ENCODE measurements around the gene MDC1.
A peak's percentile ranks its signal among the peaks of the same experiment; 100 is the strongest.

Gene MDC1

DNA sequence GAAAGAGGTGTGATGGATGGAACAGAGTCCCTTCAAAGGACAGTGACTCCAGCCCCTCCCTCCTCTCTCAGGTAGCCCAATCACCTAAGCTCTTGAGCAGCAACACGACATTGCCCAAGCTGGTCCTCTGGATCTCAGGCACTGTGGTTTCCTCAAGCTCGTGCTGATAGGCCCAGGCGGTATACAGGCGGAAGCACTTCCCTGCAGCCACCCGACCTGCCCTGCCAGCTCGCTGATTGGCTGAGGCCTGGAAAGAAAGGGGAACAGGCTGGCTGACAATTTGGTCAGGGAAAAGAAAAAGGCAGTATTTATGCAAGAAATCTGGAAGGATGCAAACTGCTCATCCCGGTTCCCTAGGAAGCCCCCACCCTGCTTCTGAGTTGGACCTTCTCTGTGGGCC lies 60.6 kb downstream of the MDC1 start:
- no peak overlapping the region for H2AFZ ChIP-seq (ENCODE audit: low read depth, low read length)
- no peak overlapping the region for H3K9ac ChIP-seq (ENCODE audit: low read length)
- H3K27me3 ChIP-seq (ENCODE audit: low read depth, low read length): no peaks in the 10 kb centered on the region
- TF ChIP-seq, protein P1, sequence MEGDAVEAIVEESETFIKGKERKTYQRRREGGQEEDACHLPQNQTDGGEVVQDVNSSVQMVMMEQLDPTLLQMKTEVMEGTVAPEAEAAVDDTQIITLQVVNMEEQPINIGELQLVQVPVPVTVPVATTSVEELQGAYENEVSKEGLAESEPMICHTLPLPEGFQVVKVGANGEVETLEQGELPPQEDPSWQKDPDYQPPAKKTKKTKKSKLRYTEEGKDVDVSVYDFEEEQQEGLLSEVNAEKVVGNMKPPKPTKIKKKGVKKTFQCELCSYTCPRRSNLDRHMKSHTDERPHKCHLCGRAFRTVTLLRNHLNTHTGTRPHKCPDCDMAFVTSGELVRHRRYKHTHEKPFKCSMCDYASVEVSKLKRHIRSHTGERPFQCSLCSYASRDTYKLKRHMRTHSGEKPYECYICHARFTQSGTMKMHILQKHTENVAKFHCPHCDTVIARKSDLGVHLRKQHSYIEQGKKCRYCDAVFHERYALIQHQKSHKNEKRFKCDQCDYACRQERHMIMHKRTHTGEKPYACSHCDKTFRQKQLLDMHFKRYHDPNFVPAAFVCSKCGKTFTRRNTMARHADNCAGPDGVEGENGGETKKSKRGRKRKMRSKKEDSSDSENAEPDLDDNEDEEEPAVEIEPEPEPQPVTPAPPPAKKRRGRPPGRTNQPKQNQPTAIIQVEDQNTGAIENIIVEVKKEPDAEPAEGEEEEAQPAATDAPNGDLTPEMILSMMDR (IDR thresholded peaks at IDR 0.05; ENCODE audit: low read depth, low read length): no peak
- TF ChIP-seq EZH2phosphoT487 (IDR thresholded peaks at IDR 0.05; ENCODE audit: low read depth): no peak
- no peak overlapping the region for H3K4me3 ChIP-seq (ENCODE audit: low read length)
- H3K27ac ChIP-seq (ENCODE audit: low read length): no peak overlapping the region
- peaks cover 1% of the 10 kb centered on the region; the same call in 1 of the 2 replicates for H3K4me1 ChIP-seq (ENCODE audit: low read length)
- no peaks in the 10 kb centered on the region for H4K20me1 ChIP-seq (ENCODE audit: insufficient read depth, low read length)
- H3K36me3 ChIP-seq (replicated peaks; ENCODE audit: low read depth, low read length): peaks cover 6% of the 10 kb centered on the region
- H3K4me2 ChIP-seq (ENCODE audit: low read length): no peak overlapping the region
- no peaks in the 10 kb centered on the region for H3K9me3 ChIP-seq (ENCODE audit: insufficient read depth, low read length)
- no peaks in the 10 kb centered on the region for H3K79me2 ChIP-seq (ENCODE audit: low read length)

DNA sequence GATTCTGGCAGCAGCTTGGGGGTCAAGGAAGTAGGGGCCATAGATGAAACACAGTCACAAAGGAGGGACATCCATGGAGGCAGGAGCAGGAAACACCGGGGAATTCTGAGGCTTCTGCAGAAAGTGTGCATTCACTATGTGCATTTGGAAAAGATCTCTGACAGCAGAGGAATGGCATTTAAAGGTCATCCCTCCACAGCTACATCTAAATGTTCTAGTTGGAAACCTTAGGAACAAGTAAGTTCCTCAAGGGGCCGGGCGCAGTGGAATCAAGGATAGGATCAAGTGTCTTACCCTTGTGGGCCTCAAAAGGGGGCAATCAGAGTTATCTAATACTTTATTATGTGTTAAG lies 61.4 kb downstream of the MDC1 start:
- H3K9me3 ChIP-seq (ENCODE audit: insufficient read depth, low read length): no peaks in the 10 kb centered on the region
- H3K36me3 ChIP-seq (replicated peaks; ENCODE audit: low read depth, low read length): peaks cover 11% of the 10 kb centered on the region
- no peaks in the 10 kb centered on the region for H4K20me1 ChIP-seq (ENCODE audit: insufficient read depth, low read length)
- peaks cover 9% of the 10 kb centered on the region for H3K4me1 ChIP-seq (ENCODE audit: low read length)
- no peak overlapping the region for H3K27ac ChIP-seq (ENCODE audit: low read length)
- no peak overlapping the region for H3K9ac ChIP-seq (ENCODE audit: low read length)
- no peak for TF ChIP-seq EZH2phosphoT487 (IDR thresholded peaks at IDR 0.05; ENCODE audit: low read depth)
- TF ChIP-seq, protein P1 (IDR thresholded peaks at IDR 0.05; ENCODE audit: low read depth, low read length): no peak
- H3K27me3 ChIP-seq (ENCODE audit: low read depth, low read length): no peaks in the 10 kb centered on the region
- no peak overlapping the region for H3K4me2 ChIP-seq (ENCODE audit: low read length)
- H3K79me2 ChIP-seq (ENCODE audit: low read length): no peaks in the 10 kb centered on the region
- no peak overlapping the region for H3K4me3 ChIP-seq (ENCODE audit: low read length)
- H2AFZ ChIP-seq (ENCODE audit: low read depth, low read length): no peak overlapping the region

DNA sequence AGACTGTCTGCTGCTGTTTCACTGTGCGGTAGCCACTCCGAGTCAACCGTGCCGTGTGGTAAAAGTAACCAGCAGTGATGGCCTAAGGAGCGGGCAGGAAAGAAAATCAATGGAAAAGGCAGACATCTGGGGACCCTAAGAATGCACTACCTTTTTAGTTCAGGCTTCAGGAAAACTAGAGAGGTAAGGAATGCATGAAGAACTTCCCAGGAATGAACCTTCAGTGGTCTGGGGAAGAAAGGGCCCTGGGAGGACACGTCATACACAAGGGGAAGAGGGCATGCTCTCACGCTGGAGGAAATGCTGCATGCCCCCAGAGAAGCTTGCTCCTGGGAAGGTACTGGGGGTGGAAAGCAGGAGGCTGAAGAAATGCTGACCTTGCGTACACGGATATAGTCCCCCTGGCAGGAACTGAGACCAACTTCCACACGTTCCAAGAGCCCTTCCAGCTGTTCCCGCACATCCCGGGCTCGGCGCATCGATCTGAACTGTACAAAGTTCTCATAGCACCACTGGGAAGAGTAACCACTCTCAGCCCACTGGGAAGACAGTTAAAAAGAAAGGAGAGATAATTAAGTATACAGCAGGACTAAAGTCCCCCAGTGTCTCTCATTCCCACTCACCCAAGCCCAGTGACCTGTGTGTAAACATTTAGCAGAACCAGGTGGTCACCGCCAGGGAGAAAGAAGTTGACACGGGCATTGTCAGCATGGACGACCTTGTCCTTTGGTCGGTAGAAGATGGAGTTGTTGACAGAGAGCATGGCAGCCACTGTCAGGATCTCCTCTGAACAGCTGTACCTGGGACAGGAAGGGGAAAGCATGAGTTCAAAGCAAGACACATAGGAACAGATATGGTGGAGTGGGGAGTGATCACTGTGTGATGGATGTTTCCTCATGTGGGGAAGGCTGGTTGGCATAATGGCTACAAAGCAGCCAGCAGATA lies 62.0 kb downstream of the MDC1 start:
- peaks cover 10% of the 10 kb centered on the region for H3K4me1 ChIP-seq (ENCODE audit: low read length)
- H3K9me3 ChIP-seq (ENCODE audit: insufficient read depth, low read length): no peaks in the 10 kb centered on the region
- H3K36me3 ChIP-seq (replicated peaks; ENCODE audit: low read depth, low read length): peaks cover 11% of the 10 kb centered on the region
- H3K27ac ChIP-seq (ENCODE audit: low read length): no peak overlapping the region
- no peak for TF ChIP-seq EZH2phosphoT487 (IDR thresholded peaks at IDR 0.05; ENCODE audit: low read depth)
- TF ChIP-seq, protein P1 (IDR thresholded peaks at IDR 0.05; ENCODE audit: low read depth, low read length): no peak
- no peak overlapping the region for H2AFZ ChIP-seq (ENCODE audit: low read depth, low read length)
- no peak overlapping the region for H3K4me2 ChIP-seq (ENCODE audit: low read length)
- H3K79me2 ChIP-seq (ENCODE audit: low read length): no peaks in the 10 kb centered on the region
- H3K27me3 ChIP-seq (ENCODE audit: low read depth, low read length): no peaks in the 10 kb centered on the region
- no peaks in the 10 kb centered on the region for H4K20me1 ChIP-seq (ENCODE audit: insufficient read depth, low read length)
- no peak overlapping the region for H3K4me3 ChIP-seq (ENCODE audit: low read length)
- no peak overlapping the region for H3K9ac ChIP-seq (ENCODE audit: low read length)

DNA sequence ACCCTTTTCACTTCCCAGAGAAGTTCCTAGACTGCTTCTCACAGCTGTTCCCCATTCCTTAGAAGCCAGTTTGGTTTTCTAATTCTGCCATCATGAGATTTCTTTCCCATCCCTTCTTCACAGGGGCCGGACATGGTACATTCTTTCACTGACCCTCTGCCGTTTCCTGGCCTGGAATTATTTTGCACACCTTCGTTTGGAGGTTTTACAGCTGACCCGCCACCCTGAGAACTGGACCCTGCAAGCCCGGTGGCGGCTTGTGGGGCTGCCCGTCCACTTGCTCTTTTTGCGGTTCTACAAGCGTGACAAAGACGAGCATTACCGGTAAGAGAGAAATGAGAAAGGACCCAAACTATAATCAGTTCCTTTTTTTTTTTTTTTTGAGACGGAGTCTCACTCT lies 65.9 kb downstream of the MDC1 start:
- no peak for TF ChIP-seq EZH2phosphoT487 (IDR thresholded peaks at IDR 0.05; ENCODE audit: low read depth)
- TF ChIP-seq, protein P1 (IDR thresholded peaks at IDR 0.05; ENCODE audit: low read depth, low read length): no peak
- H3K9me3 ChIP-seq (ENCODE audit: insufficient read depth, low read length): no peaks in the 10 kb centered on the region
- peak overlapping the region; percentile 63 for H3K4me2 ChIP-seq (ENCODE audit: low read length)
- no peak overlapping the region for H2AFZ ChIP-seq (ENCODE audit: low read depth, low read length)
- peak overlapping the region; percentile 54 for H3K4me3 ChIP-seq (ENCODE audit: low read length)
- peaks cover 18% of the 10 kb centered on the region for H3K4me1 ChIP-seq (ENCODE audit: low read length)
- H3K36me3 ChIP-seq (replicated peaks; ENCODE audit: low read depth, low read length): peaks cover 11% of the 10 kb centered on the region
- peak overlapping the region; percentile 30; the same call in 1 of the 2 replicates for H3K9ac ChIP-seq (ENCODE audit: low read length)
- peaks cover 15% of the 10 kb centered on the region for H3K79me2 ChIP-seq (ENCODE audit: low read length)
- no peaks in the 10 kb centered on the region for H4K20me1 ChIP-seq (ENCODE audit: insufficient read depth, low read length)
- H3K27ac ChIP-seq (ENCODE audit: low read length): peak overlapping the region; percentile 77
- H3K27me3 ChIP-seq (ENCODE audit: low read depth, low read length): no peaks in the 10 kb centered on the region

Measured in OCI-LY3 (cell line).